Right lobe of liver (tissue), 4 donors: Measurements from ENCODE around the gene CLDN18.

Experiments used
- CTCF ChIP-seq, 4 donors: fragments of 200-600 bp in 3 of 4; fragments of 450-650 bp in 1 of 4; IDR thresholded peaks; one replicate each; pipeline versions ENCODE4 v1.5.1 to v1.8.0; 2016 to 2022; ENCODE audit warnings: antibody characterized with exemption in 4 of 4, mild to moderate bottlenecking in 2 of 4
- POLR2A ChIP-seq: fragments of 450-650 bp; IDR thresholded peaks from one replicate; pipeline ENCODE4 v1.6.1; 2017; ENCODE audit warnings: antibody characterized with exemption, mild to moderate bottlenecking
- donor health status: DM: no; HTN: no; CAD: no.
- donor health status: DM: no; HTN: no; CAD: no.
- donor health status: DM: no; HTN: yes; CAD: no.

- no peak for TF ChIP-seq CTCF (IDR thresholded peaks at IDR 0.05)
- TF ChIP-seq POLR2A = no peak
Measured at GRCh38 chr3:138032567-138032966, 22.6 kb downstream of the CLDN18 start.
